SJCRH30 (cell line): ENCODE results near the gene PIAS2. TPM values are rescaled to one million over a fixed set of nuclear protein-coding genes. Genes with fewer than 3 reads are reported as not detected.

Experiments
- total RNA-seq: library from RNA; depleted of rRNA; stranded (reverse); fragments of >200 nt; shearing (Covaris generic); gene quantifications from 2 replicates; pipeline ENCODE4 v1.2.3, GENCODE V29; 2014; rRNA removed

Gene PIAS2
- total RNA-seq, 1 experiment from 2014 or later = 35.8 TPM

Other genes starting within 250 kb of the PIAS2 start
- gene ST8SIA5, start 160.5 kb downstream of the PIAS2 start, total RNA-seq = 3.2 and 3.8 TPM in 2 replicates
- 4.2 and 5.1 TPM in 2 replicates for gene KATNAL2, start 95 bp upstream of the PIAS2 start, total RNA-seq
- 0.06 TPM in 1 of 2 replicates, not detected in the other for gene ELOA2, start 118.1 kb upstream of the PIAS2 start, total RNA-seq
- gene HDHD2, start 233.0 kb upstream of the PIAS2 start, total RNA-seq = 14.7 and 20.2 TPM in 2 replicates